Measurements from ENCODE around the gene CCDC148.
"Not testable (repeated sequence)": the region's sequence is repeated elsewhere in the genome, so short reads cannot be mapped to it uniquely, and the experiment has no call there.

Gene CCDC148

DNA sequence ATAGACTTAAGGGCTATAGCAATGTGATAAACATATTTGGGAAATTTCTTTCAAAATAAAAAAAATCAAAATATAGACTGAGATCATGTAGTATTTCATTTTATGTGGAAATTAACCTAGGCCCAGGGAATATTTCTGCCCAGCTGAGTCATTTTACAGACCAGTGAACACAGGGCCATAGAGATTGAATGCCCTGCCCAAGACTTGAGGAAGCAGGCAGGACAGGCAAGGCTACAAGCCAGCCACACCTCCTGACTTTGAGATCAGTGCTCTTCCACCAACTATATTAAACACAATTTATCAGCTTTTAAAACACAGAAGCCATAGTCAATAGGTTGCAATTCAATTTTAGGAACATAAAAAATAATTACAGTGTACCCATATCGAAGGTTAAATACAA, 12.9 kb downstream of the CCDC148 start:
- no peak overlapping the region for H3K4me3 ChIP-seq (ENCODE audit: low read depth in 1 of 2, low read length in 1 of 2)
- TF ChIP-seq, protein P1, sequence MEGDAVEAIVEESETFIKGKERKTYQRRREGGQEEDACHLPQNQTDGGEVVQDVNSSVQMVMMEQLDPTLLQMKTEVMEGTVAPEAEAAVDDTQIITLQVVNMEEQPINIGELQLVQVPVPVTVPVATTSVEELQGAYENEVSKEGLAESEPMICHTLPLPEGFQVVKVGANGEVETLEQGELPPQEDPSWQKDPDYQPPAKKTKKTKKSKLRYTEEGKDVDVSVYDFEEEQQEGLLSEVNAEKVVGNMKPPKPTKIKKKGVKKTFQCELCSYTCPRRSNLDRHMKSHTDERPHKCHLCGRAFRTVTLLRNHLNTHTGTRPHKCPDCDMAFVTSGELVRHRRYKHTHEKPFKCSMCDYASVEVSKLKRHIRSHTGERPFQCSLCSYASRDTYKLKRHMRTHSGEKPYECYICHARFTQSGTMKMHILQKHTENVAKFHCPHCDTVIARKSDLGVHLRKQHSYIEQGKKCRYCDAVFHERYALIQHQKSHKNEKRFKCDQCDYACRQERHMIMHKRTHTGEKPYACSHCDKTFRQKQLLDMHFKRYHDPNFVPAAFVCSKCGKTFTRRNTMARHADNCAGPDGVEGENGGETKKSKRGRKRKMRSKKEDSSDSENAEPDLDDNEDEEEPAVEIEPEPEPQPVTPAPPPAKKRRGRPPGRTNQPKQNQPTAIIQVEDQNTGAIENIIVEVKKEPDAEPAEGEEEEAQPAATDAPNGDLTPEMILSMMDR (IDR thresholded peaks at IDR 0.05), result no peak
- no peaks in the 10 kb centered on the region for H3K9me3 ChIP-seq
- H3K27ac ChIP-seq, result no peak overlapping the region
- no peaks in the 10 kb centered on the region for H3K4me1 ChIP-seq (ENCODE audit: control insufficient read depth in 1 of 2, insufficient read depth in 1 of 2, low read depth in 1 of 2, low read length in 1 of 2)
- no peaks in the 10 kb centered on the region for H3K27me3 ChIP-seq
- no peaks in the 10 kb centered on the region for H3K36me3 ChIP-seq

DNA sequence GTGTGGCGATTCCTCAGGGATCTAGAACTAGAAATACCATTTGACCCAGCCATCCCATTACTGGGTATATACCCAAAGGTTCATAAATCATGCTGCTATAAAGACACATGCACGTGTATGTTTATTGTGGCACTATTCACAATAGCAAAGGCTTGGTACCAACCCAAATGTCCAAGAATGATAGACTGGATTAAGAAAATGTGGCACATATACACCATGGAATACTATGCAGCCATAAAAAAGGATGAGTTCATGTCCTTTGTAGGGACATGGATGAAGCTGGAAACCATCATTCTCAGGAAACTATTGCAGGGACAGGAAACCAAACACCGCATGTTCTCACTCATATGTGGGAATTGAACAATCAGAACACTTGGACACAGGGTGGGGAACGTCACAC, 17.5 kb downstream of the CCDC148 start:
- not testable (repeated sequence) for H3K36me3 ChIP-seq; H3K27ac ChIP-seq; H3K9me3 ChIP-seq; H3K27me3 ChIP-seq; H3K4me3 ChIP-seq (ENCODE audit: low read depth in 1 of 2, low read length in 1 of 2); H3K4me1 ChIP-seq (ENCODE audit: control insufficient read depth in 1 of 2, insufficient read depth in 1 of 2, low read depth in 1 of 2, low read length in 1 of 2)

DNA sequence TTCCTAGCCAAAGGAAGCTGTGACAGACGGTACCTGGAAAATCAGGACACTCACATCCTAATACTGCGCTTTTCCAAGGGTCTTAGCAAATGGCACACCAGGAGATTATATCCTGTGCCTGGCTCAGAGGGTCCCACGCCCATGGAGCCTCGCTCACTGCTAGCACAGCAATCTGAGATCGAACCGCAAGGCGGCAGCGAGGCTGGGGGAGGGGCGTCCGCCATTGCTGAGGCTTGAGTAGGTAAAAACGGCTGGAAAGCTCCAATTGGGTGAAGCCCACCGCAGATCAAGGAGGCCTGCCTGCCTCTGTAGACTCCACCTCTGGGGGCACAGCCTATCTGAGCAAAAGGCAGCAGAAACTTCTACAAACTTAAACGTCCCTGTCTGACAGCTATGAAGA, 22.8 kb downstream of the CCDC148 start:
- H3K4me1 ChIP-seq (ENCODE audit: control insufficient read depth in 1 of 2, insufficient read depth in 1 of 2, low read depth in 1 of 2, low read length in 1 of 2); H3K36me3 ChIP-seq; H3K4me3 ChIP-seq (ENCODE audit: low read depth in 1 of 2, low read length in 1 of 2); H3K27ac ChIP-seq; H3K27me3 ChIP-seq; H3K9me3 ChIP-seq: not testable (repeated sequence)

DNA sequence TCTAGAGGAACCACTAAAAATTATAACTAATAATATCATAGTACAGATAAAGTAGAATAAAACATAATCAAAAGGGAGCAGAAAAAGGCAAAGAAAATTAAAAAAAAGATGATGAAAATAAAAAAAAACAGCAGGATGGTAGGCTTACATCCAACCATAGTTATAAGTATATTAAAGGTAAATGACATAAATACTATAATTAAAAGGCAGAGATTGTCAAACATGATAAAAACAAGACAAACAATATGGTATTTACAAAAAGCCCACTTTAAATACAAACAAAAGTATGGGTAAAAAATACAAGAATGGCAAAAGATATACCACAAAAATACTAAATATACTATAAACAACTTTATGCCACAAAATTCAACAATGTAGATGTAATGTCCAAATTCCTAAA, 24.4 kb downstream of the CCDC148 start:
- Histone ChIP-seq H3K36me3 (no peaks in the 10 kb centered on the region), H3K4me1 (ENCODE audit: control insufficient read depth in 1 of 2, insufficient read depth in 1 of 2, low read depth in 1 of 2, low read length in 1 of 2) (no peaks in the 10 kb centered on the region), H3K9me3 (peaks cover 2% of the 10 kb centered on the region), H3K27me3 (no peaks in the 10 kb centered on the region), H3K4me3 (ENCODE audit: low read depth in 1 of 2, low read length in 1 of 2) (no peak overlapping the region), H3K27ac (no peak overlapping the region)
- TF ChIP-seq, protein P1 (IDR thresholded peaks at IDR 0.05), result no peak

DNA sequence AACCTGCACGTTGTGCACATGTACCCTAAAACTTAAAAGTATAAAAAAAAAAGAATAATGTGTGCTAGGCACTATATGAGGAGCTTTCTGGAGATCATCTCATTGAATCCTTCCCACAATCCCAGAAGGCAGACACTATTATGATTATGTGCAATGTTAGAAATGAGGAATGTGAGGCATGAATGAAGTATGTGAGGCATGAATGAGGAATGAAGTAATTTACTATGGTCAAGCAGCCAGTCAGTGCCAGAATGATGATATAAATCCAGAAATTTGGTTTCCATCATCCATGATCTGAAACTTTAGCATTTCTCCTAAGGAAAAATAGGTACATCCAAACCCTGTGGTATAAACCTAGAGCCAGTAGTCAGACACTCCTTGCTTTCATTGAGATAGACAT, 42.0 kb downstream of the CCDC148 start:
- no peaks in the 10 kb centered on the region for H3K9me3 ChIP-seq
- H3K4me1 ChIP-seq (ENCODE audit: control insufficient read depth in 1 of 2, insufficient read depth in 1 of 2, low read depth in 1 of 2, low read length in 1 of 2), result no peaks in the 10 kb centered on the region
- H3K4me3 ChIP-seq (ENCODE audit: low read depth in 1 of 2, low read length in 1 of 2), result no peak overlapping the region
- no peaks in the 10 kb centered on the region for H3K36me3 ChIP-seq
- H3K27me3 ChIP-seq, result no peaks in the 10 kb centered on the region
- TF ChIP-seq, protein P1 (IDR thresholded peaks at IDR 0.05), result no peak
- no peak overlapping the region for H3K27ac ChIP-seq

DNA sequence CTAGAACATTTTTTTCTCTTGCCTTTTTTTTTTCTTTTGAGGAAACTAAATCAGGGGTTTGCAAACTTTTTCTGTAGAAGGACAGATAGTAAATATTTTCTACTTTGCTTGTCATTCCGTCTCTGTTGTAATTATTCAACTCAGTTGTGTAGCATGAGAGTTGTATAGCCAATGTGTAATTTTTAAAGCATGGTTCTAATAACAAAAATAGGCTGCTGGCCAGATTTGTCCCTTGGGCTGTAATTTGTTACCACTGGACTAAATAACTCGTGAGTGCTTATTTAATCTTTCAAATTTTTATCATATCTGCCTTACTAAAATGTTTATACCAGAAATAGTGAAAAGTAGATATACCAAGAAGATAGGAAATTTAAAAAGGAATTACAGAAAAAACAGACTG, 43.0 kb downstream of the CCDC148 start:
- no peaks in the 10 kb centered on the region for H3K27me3 ChIP-seq
- H3K27ac ChIP-seq, result no peak overlapping the region
- TF ChIP-seq, protein P1 (IDR thresholded peaks at IDR 0.05), result no peak
- no peaks in the 10 kb centered on the region for H3K9me3 ChIP-seq
- H3K4me3 ChIP-seq (ENCODE audit: low read depth in 1 of 2, low read length in 1 of 2), result no peak overlapping the region
- H3K36me3 ChIP-seq, result no peaks in the 10 kb centered on the region
- H3K4me1 ChIP-seq (ENCODE audit: control insufficient read depth in 1 of 2, insufficient read depth in 1 of 2, low read depth in 1 of 2, low read length in 1 of 2), result no peaks in the 10 kb centered on the region

DNA sequence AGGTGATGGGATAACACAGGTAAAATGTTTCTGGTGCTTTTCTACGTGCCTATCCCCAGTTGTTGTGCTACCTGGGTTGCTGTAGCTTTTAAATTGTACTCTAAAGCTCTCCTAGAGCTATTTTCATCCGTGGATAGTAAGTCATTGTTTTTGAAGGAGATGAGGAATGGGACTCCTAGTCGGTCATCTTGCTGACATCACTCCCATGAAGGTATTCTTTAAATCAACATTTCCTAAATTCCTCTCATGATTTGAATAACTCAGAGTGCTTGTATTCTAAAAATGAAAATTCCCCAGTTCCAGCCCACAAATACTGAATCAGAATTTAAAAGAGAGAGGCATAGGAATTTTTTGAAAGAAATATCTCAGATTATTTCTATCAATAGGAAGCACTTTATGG, 44.3 kb downstream of the CCDC148 start:
- H3K27ac ChIP-seq, result no peak overlapping the region
- H3K4me3 ChIP-seq (ENCODE audit: low read depth in 1 of 2, low read length in 1 of 2), result no peak overlapping the region

More for the DNA sequence above, 44.3 kb downstream of the CCDC148 start:
- Histone ChIP-seq H3K27me3 (no peaks in the 10 kb centered on the region), H3K4me1 (ENCODE audit: control insufficient read depth in 1 of 2, insufficient read depth in 1 of 2, low read depth in 1 of 2, low read length in 1 of 2) (peaks cover 0 to 5% of the 10 kb centered on the region in 2 experiments), H3K9me3 (no peaks in the 10 kb centered on the region), H3K36me3 (no peaks in the 10 kb centered on the region)
- TF ChIP-seq, protein P1 (IDR thresholded peaks at IDR 0.05), result no peak
